Upper lobe of right lung (tissue), 1 donor: Measurements from ENCODE around the gene CYP8B1. TPM values are rescaled to one million over a fixed set of nuclear protein-coding genes. Genes with fewer than 3 reads are reported as not detected.

ENCODE experiments used
- ATAC-seq: fragments of 200-7000 bp; cut with Tn5 transposase; one replicate; pipeline ENCODE4 v1.9.1; 2020; ENCODE audit warnings: mild to moderate bottlenecking, moderate library complexity
- DNase-seq: peaks from one replicate; pipeline ENCODE4 v3.0.0-alpha.2; 2020
- H3K27ac ChIP-seq: fragments of 200-600 bp; one replicate; pipeline ENCODE4 v1.8.0; 2022
- H3K27me3 ChIP-seq: fragments of 200-600 bp; one replicate; pipeline ENCODE4 v1.8.0; 2022; ENCODE audit warnings: mild to moderate bottlenecking
- H3K36me3 ChIP-seq: fragments of 200-600 bp; one replicate; pipeline ENCODE4 v1.8.0; 2022
- H3K4me1 ChIP-seq: fragments of 200-600 bp; one replicate; pipeline ENCODE4 v1.8.0; 2022
- H3K4me3 ChIP-seq: fragments of 200-600 bp; one replicate; pipeline ENCODE4 v1.8.0; 2022; ENCODE audit warnings: mild to moderate bottlenecking
- H3K9me3 ChIP-seq: fragments of 200-600 bp; one replicate; pipeline ENCODE4 v1.8.0; 2022
- CTCF ChIP-seq: fragments of 200-600 bp; IDR thresholded peaks from one replicate; pipeline ENCODE4 v1.8.0; 2022; ENCODE audit warnings: antibody characterized with exemption
- intact Hi-C: fragments of 100-400 bp; cut with DNase I; formaldehyde crosslinking; loops from one replicate; pipeline ENCODE4 v1.11.0; 2022
- total RNA-seq: library from RNA; stranded (reverse); fragmentation: NEBNext Ultra II Directional; extraction: Animal tissue kit (Norgen Biotek cat#: 25700); gene quantifications from one replicate; pipeline ENCODE4 v1.2.1, GENCODE V29; 2021
- donor health status: DM: no; HTN: yes; CAD: no; lungs with severe emphysema.

Gene CYP8B1
- total RNA-seq, 1 donor from 2014 or later, result not detected

GRCh38 chr3:42831321-42831713 lies 44.4 kb downstream of the CYP8B1 start:
- peaks cover 3% of the 10 kb centered on the region for H3K4me1 ChIP-seq
- no peaks in the 10 kb centered on the region for H3K36me3 ChIP-seq
- TF ChIP-seq CTCF, result peak; percentile 76
- no peak overlapping the region for H3K4me3 ChIP-seq
- DNase-seq (peak; percentile 76), ATAC-seq (peak; percentile 87)
- H3K9me3 ChIP-seq, result no peaks in the 10 kb centered on the region
- no peaks in the 10 kb centered on the region for H3K27me3 ChIP-seq
- H3K27ac ChIP-seq, result no peak overlapping the region
- intact Hi-C loops, result loop anchor here (5.0 kb wide), 1 partner anchor 49 kb away; no protein-coding TSS in a partner anchor

- Histone ChIP-seq H3K36me3 (no peaks in the 10 kb centered on the region), H3K4me3 (no peak overlapping the region), H3K27me3 (no peaks in the 10 kb centered on the region), H3K9me3 (no peaks in the 10 kb centered on the region), H3K4me1 (peaks cover 3% of the 10 kb centered on the region), H3K27ac (no peak overlapping the region)
- intact Hi-C loops, result loop anchor here (5.0 kb wide), 1 partner anchor 48 kb away; no protein-coding TSS in a partner anchor
- DNase-seq (no peak), ATAC-seq (peak; percentile 61)
- peak; percentile 51 for TF ChIP-seq CTCF
Observed at GRCh38 chr3:42830437-42831320, 45.0 kb downstream of the CYP8B1 start.

- no peak for ATAC-seq
- TF ChIP-seq CTCF, result no peak
- DNase-seq, result no peak
- no peaks in the 10 kb centered on the region for H3K36me3 ChIP-seq
- peaks cover 3% of the 10 kb centered on the region for H3K4me1 ChIP-seq
- no peak overlapping the region for H3K4me3 ChIP-seq
- no peaks in the 10 kb centered on the region for H3K27me3 ChIP-seq
- no peaks in the 10 kb centered on the region for H3K9me3 ChIP-seq
- intact Hi-C loops, result loop anchor here (5.0 kb wide), 1 partner anchor 48 kb away; no protein-coding TSS in a partner anchor
- H3K27ac ChIP-seq, result no peak overlapping the region
Observed at GRCh38 chr3:42829628-42830436, 45.8 kb downstream of the CYP8B1 start.

- no peaks in the 10 kb centered on the region for H3K9me3 ChIP-seq
- H3K4me1 ChIP-seq, result peaks cover 3% of the 10 kb centered on the region
- intact Hi-C loops, result no loop called here
- H3K4me3 ChIP-seq, result no peak overlapping the region
- H3K27ac ChIP-seq, result no peak overlapping the region
- DNase-seq, result no peak
- no peak for TF ChIP-seq CTCF
- no peak for ATAC-seq
- H3K27me3 ChIP-seq, result no peaks in the 10 kb centered on the region
- H3K36me3 ChIP-seq, result no peaks in the 10 kb centered on the region
Observed at GRCh38 chr3:42829083-42829627, 46.5 kb downstream of the CYP8B1 start.

- no peak for ATAC-seq
- Histone ChIP-seq H3K9me3 (no peaks in the 10 kb centered on the region), H3K4me1 (peaks cover 3% of the 10 kb centered on the region), H3K36me3 (no peaks in the 10 kb centered on the region), H3K4me3 (no peak overlapping the region), H3K27me3 (no peaks in the 10 kb centered on the region), H3K27ac (no peak overlapping the region)
- TF ChIP-seq CTCF, result no peak
- no peak for DNase-seq
- intact Hi-C loops, result no loop called here
Observed at GRCh38 chr3:42827654-42828053, 48.0 kb downstream of the CYP8B1 start.
